Camera-type eye (tissue), 1 donor: ENCODE results near the gene CDIP1. TPM values are rescaled to one million over a fixed set of nuclear protein-coding genes. Genes with fewer than 3 reads are reported as not detected.

Source experiments
- total RNA-seq: library from RNA; depleted of rRNA; stranded (reverse); fragments of >200 nt; gene quantifications from one replicate; pipeline ENCODE4 v1.2.3, GENCODE V29; 2014

The CDIP1 gene
- total RNA-seq = 22.1 TPM

GRCh38 chr16:4538350-4539235 is at the start of gene CDIP1:
Gene CDIP1, minus strand, starts transcription at chr16:4538773. Its CDS starts 24,643 bp downstream, at chr16:4514130.

GRCh38 chr16:4556112-4556511 is 17.5 kb upstream of the CDIP1 start, which contains the start of gene C16orf96:
Gene C16orf96, plus strand, starts transcription at chr16:4556340. Its CDS starts 150 bp downstream, at chr16:4556490.

GRCh38 chr16:4475880-4476788 is 62.4 kb downstream of the CDIP1 start, which contains the start of gene HMOX2:
Gene HMOX2, plus strand, starts transcription at chr16:4476398. Its CDS starts 29,127 bp downstream, at chr16:4505525.

GRCh38 chr16:4474192-4474961 is 64.2 kb downstream of the CDIP1 start, which contains the start of gene NMRAL1:
Gene NMRAL1, minus strand, starts transcription at chr16:4474625. Its CDS starts 493 bp downstream, at chr16:4474132.

Other genes with a start within 250 kb of the CDIP1 start
- gene GLIS2, start 222.7 kb downstream of the CDIP1 start, total RNA-seq = 10.9 TPM
- gene PAM16, start 187.5 kb downstream of the CDIP1 start, total RNA-seq = 20.9 TPM
- 32.7 TPM for gene VASN, start 166.9 kb downstream of the CDIP1 start, total RNA-seq
- 42.5 TPM for gene CORO7, start 122.2 kb downstream of the CDIP1 start, total RNA-seq
- gene DNAJA3, start 112.9 kb downstream of the CDIP1 start, total RNA-seq = 45.1 TPM
- gene NMRAL1, start 64.1 kb downstream of the CDIP1 start, total RNA-seq = 22.0 TPM
- gene HMOX2, start 62.4 kb downstream of the CDIP1 start, total RNA-seq = 39.0 TPM
- gene C16orf96, start 17.6 kb upstream of the CDIP1 start, total RNA-seq = 0.38 TPM
- 6.1 TPM for gene UBALD1, start 76.1 kb upstream of the CDIP1 start, total RNA-seq
- gene MGRN1, start 86.1 kb upstream of the CDIP1 start, total RNA-seq = 62.8 TPM
- gene NUDT16L1, start 154.8 kb upstream of the CDIP1 start, total RNA-seq = 39.9 TPM
- gene ANKS3, start 195.5 kb upstream of the CDIP1 start, total RNA-seq = 40.5 TPM
- 0.71 TPM for gene DNAAF8, start 195.8 kb upstream of the CDIP1 start, total RNA-seq
- 26.8 TPM for gene ZNF500, start 228.4 kb upstream of the CDIP1 start, total RNA-seq
- not detected for gene SEPTIN12, start 249.6 kb upstream of the CDIP1 start, total RNA-seq